ENCODE results near the gene USH2A.

The USH2A gene

GRCh38 chr1:215983680-215984079 is 439.6 kb downstream of the USH2A start:
- TF ChIP-seq POLR2A (IDR thresholded peaks at IDR 0.05; ENCODE audit: low read depth, low read length) (no peak), POLR2AphosphoS5 (IDR thresholded peaks at IDR 0.05; ENCODE audit: low read depth, low read length) (no peak), TAF1 (IDR thresholded peaks at IDR 0.05; ENCODE audit: borderline replicate concordance, low read depth, low read length) (no peak)
- no peak for FAIRE-seq
- DNase-seq (ENCODE audit: insufficient read length), result no peak

- no peak for DNase-seq (ENCODE audit: insufficient read length)
These were observed 451.3 kb downstream of the USH2A start for GRCh38 chr1:215971793-215972441.

GRCh38 chr1:215970406-215970805 is 452.8 kb downstream of the USH2A start:
- TF ChIP-seq POLR2A (IDR thresholded peaks at IDR 0.05; ENCODE audit: low read depth, low read length), result no peak
- no peak for TF ChIP-seq POLR2AphosphoS5 (IDR thresholded peaks at IDR 0.05; ENCODE audit: low read depth, low read length)
- TF ChIP-seq TAF1 (IDR thresholded peaks at IDR 0.05; ENCODE audit: borderline replicate concordance, low read depth, low read length), result no peak
- DNase-seq (ENCODE audit: insufficient read length) (no peak), FAIRE-seq (no peak)

More at GRCh38 chr1:215971793-215972441, 451.3 kb downstream of the USH2A start:
- FAIRE-seq, result no peak
- TF ChIP-seq TAF1 (IDR thresholded peaks at IDR 0.05; ENCODE audit: borderline replicate concordance, low read depth, low read length) (no peak), POLR2A (IDR thresholded peaks at IDR 0.05; ENCODE audit: low read depth, low read length) (no peak), POLR2AphosphoS5 (IDR thresholded peaks at IDR 0.05; ENCODE audit: low read depth, low read length) (no peak)

- no peak for TF ChIP-seq TAF1 (IDR thresholded peaks at IDR 0.05; ENCODE audit: borderline replicate concordance, low read depth, low read length)
- TF ChIP-seq POLR2AphosphoS5 (IDR thresholded peaks at IDR 0.05; ENCODE audit: low read depth, low read length), result no peak
- TF ChIP-seq POLR2A (IDR thresholded peaks at IDR 0.05; ENCODE audit: low read depth, low read length), result no peak
- no peak for FAIRE-seq
- DNase-seq (ENCODE audit: insufficient read length), result no peak
These were observed 459.6 kb downstream of the USH2A start for GRCh38 chr1:215963621-215964020.

GRCh38 chr1:215963040-215963439 is 460.2 kb downstream of the USH2A start:
- DNase-seq (ENCODE audit: insufficient read length) (no peak), FAIRE-seq (no peak)
- TF ChIP-seq POLR2AphosphoS5 (IDR thresholded peaks at IDR 0.05; ENCODE audit: low read depth, low read length), result no peak
- TF ChIP-seq TAF1 (IDR thresholded peaks at IDR 0.05; ENCODE audit: borderline replicate concordance, low read depth, low read length), result no peak
- no peak for TF ChIP-seq POLR2A (IDR thresholded peaks at IDR 0.05; ENCODE audit: low read depth, low read length)

GRCh38 chr1:215958841-215959240 is 464.4 kb downstream of the USH2A start:
- TF ChIP-seq POLR2AphosphoS5 (IDR thresholded peaks at IDR 0.05; ENCODE audit: low read depth, low read length) (no peak), TAF1 (IDR thresholded peaks at IDR 0.05; ENCODE audit: borderline replicate concordance, low read depth, low read length) (no peak), POLR2A (IDR thresholded peaks at IDR 0.05; ENCODE audit: low read depth, low read length) (no peak)
- DNase-seq (ENCODE audit: insufficient read length) (no peak), FAIRE-seq (no peak)

- TF ChIP-seq POLR2AphosphoS5 (IDR thresholded peaks at IDR 0.05; ENCODE audit: low read depth, low read length) (no peak), POLR2A (IDR thresholded peaks at IDR 0.05; ENCODE audit: low read depth, low read length) (no peak), TAF1 (IDR thresholded peaks at IDR 0.05; ENCODE audit: borderline replicate concordance, low read depth, low read length) (no peak)
- FAIRE-seq (no peak), DNase-seq (ENCODE audit: insufficient read length) (no peak)
These were observed 465.6 kb downstream of the USH2A start for GRCh38 chr1:215957663-215958062.

GRCh38 chr1:215932558-215932957 is 490.7 kb downstream of the USH2A start:
- TF ChIP-seq POLR2A (IDR thresholded peaks at IDR 0.05; ENCODE audit: low read depth, low read length) (no peak), POLR2AphosphoS5 (IDR thresholded peaks at IDR 0.05; ENCODE audit: low read depth, low read length) (no peak), TAF1 (IDR thresholded peaks at IDR 0.05; ENCODE audit: borderline replicate concordance, low read depth, low read length) (no peak)
- no peak for DNase-seq (ENCODE audit: insufficient read length)
- no peak for FAIRE-seq

- TF ChIP-seq TAF1 (IDR thresholded peaks at IDR 0.05; ENCODE audit: borderline replicate concordance, low read depth, low read length), result no peak
- no peak for TF ChIP-seq POLR2A (IDR thresholded peaks at IDR 0.05; ENCODE audit: low read depth, low read length)
- TF ChIP-seq POLR2AphosphoS5 (IDR thresholded peaks at IDR 0.05; ENCODE audit: low read depth, low read length), result no peak
- DNase-seq (ENCODE audit: insufficient read length) (no peak), FAIRE-seq (no peak)
These were observed 496.6 kb downstream of the USH2A start for GRCh38 chr1:215926670-215927069.

GRCh38 chr1:215923129-215923824 is 500.0 kb downstream of the USH2A start:
- no peak for TF ChIP-seq TAF1 (IDR thresholded peaks at IDR 0.05; ENCODE audit: borderline replicate concordance, low read depth, low read length)
- TF ChIP-seq POLR2AphosphoS5 (IDR thresholded peaks at IDR 0.05; ENCODE audit: low read depth, low read length), result no peak
- TF ChIP-seq POLR2A (IDR thresholded peaks at IDR 0.05; ENCODE audit: low read depth, low read length), result no peak
- FAIRE-seq (no peak), DNase-seq (ENCODE audit: insufficient read length) (no peak)

GRCh38 chr1:215911406-215911968 is 511.8 kb downstream of the USH2A start:
- no peak for DNase-seq (ENCODE audit: insufficient read length)
- no peak for FAIRE-seq
- no peak for TF ChIP-seq POLR2A (IDR thresholded peaks at IDR 0.05; ENCODE audit: low read depth, low read length)
- TF ChIP-seq TAF1 (IDR thresholded peaks at IDR 0.05; ENCODE audit: borderline replicate concordance, low read depth, low read length), result no peak
- no peak for TF ChIP-seq POLR2AphosphoS5 (IDR thresholded peaks at IDR 0.05; ENCODE audit: low read depth, low read length)
